HPDE6-E6E7 (cell line): ENCODE results near the gene SLMAP.

ENCODE experiments used
- DNase-seq: peaks from one replicate; pipeline ENCODE4 v3.0.0; 2011; ENCODE audit warnings: missing footprints; ENCODE audit errors: extremely low spot score

SLMAP gene, protein sequence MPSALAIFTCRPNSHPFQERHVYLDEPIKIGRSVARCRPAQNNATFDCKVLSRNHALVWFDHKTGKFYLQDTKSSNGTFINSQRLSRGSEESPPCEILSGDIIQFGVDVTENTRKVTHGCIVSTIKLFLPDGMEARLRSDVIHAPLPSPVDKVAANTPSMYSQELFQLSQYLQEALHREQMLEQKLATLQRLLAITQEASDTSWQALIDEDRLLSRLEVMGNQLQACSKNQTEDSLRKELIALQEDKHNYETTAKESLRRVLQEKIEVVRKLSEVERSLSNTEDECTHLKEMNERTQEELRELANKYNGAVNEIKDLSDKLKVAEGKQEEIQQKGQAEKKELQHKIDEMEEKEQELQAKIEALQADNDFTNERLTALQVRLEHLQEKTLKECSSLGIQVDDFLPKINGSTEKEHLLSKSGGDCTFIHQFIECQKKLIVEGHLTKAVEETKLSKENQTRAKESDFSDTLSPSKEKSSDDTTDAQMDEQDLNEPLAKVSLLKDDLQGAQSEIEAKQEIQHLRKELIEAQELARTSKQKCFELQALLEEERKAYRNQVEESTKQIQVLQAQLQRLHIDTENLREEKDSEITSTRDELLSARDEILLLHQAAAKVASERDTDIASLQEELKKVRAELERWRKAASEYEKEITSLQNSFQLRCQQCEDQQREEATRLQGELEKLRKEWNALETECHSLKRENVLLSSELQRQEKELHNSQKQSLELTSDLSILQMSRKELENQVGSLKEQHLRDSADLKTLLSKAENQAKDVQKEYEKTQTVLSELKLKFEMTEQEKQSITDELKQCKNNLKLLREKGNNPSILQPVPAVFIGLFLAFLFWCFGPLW

GRCh38 chr3:57755741-57756527, at the start of gene SLMAP:
Gene SLMAP, plus strand, starts transcription at chr3:57756309. Its CDS starts 1,343 bp downstream, at chr3:57757652.
- DNase-seq, result peak; percentile 56

DNA sequence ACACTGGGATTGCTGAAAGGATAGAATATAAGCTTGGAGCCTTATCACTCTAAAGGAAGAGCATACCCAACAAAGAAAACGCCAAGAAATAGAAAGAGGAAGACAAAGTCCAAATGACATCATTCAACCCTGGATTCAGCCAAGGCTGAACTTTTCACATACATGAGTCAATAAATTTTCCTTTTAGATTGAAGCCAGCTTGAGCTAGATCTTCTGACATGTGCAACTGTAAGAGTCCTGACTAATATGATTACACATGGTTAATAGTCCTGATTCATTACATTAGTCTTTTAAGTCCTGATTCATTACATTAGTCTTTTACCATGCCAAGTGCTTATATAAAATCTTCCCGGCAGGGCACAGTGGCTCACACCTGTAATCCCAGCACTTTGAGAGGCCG, 49.6 kb upstream of the SLMAP start:
- peak; percentile 41 for DNase-seq

DNA sequence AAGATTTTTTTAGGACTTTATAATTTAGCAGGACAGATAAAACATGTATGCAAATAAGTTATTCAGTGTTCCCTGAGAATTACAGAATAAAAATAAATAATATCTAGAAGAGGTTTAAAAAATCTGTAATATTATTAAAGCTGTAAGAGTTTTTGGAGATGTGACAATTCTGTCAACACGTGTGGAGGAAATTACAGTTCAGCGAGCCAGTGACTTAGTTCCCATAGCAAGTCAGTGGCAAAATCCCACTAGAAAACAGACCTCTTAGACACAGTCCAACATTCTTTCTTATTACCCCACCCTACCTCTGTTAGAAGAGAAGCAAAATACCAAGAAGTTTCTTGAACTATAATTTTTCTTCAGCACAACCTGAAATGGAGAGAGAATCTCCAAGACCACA, 47.1 kb upstream of the SLMAP start:
- DNase-seq, result no peak

DNA sequence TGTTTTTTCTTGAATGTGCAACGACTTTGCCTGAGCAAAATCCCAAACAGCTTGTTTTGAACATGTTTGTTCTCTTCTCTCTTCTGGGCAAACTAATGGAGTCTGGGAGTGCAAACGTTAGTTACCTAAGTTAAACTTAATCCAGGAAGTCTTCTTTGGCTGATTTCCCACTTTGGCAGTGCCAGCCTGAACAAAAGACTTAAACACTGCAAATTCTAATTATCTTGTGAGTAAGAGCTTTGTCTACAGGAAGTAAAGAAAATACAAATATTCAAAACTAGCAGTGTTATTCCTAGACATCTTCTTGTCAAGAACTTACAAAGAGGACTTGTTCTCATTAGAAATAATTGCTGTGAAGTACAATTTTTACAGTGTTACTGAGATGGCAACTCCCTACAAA, 46.5 kb upstream of the SLMAP start:
- DNase-seq, result no peak

GRCh38 chr3:57715686-57716085, 40.4 kb upstream of the SLMAP start:
- DNase-seq, result no peak

GRCh38 chr3:57717205-57717868, 38.8 kb upstream of the SLMAP start:
- DNase-seq, result no peak

DNA sequence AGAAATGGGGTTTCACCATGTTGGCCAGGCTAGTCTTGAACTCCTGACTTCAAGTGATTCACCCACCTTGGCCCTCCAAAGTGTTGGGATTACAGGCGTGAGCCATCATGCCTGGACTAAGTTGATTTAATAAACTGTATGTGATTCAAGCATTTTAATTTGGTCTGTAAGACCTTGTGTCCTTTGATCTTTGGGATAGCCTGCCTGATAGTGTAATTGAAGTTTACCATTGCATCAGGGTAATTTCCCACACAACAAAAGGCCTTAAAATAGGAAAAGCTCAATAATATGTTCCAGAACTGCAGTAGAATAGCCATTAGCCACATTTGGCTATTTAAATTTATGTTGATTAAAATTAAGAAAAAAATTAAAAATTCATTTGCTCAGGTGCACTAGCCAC, 38.0 kb upstream of the SLMAP start:
- DNase-seq, result no peak

DNA sequence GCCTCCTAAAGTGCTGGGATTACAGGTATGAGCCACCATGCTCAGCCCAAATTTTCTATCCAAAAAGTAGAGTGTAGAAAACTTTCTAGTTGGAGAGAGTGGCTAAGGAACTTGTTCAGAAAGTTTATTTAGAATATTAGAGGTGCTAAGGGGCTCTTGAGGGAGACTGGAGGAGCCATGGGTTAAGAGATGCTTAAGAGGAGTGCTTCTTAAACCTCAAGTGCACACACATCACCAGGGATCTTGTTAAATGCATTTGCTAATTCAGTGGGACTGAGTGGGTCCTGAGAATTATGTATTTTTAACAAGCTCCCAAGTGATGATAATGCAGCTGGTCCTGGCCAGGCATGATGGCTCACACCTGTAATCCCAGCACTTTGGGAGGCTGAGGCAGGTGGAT, 29.7 kb upstream of the SLMAP start:
- no peak for DNase-seq

DNA sequence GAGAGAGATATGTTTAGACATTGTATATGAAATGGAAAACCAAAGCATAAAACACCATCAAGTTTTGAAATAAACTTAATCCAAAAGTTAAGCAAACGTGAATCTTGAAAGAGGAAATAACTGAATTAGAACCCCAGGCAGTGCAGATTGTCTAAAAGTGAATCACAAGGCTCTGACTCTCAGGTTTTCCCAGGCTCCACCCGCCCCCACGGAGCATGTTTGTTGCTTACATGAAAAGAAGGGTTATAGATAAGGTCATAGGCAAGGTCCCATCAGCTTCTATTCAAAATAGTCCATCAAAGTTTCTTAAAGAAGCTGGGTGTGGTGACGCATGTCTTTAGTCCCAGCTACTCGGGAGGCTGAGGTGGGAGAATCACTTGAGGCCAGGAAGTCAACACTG, 29.0 kb upstream of the SLMAP start:
- DNase-seq, result no peak

GRCh38 chr3:57729334-57730045, 26.6 kb upstream of the SLMAP start:
- no peak for DNase-seq

- no peak for DNase-seq
Measured at GRCh38 chr3:57730682-57731081, 25.4 kb upstream of the SLMAP start.

DNA sequence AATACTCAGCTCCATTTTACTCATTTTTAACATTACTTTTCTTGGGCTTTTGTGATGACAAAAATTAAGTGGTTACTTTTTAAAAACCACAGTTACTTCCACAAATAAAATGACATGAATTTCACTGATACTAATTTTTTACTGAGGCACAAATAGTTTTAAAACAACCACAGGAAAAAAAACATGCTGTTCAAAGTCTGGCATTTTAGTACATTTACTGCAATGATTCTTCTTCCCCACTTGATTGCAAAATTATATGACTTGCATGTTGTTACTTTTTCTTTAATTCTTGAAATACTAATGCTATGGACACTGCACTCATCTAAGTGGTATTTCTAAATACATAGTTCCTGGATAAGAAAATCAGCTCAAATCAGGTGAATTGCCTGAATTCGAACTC, 24.8 kb upstream of the SLMAP start:
- DNase-seq, result no peak

DNA sequence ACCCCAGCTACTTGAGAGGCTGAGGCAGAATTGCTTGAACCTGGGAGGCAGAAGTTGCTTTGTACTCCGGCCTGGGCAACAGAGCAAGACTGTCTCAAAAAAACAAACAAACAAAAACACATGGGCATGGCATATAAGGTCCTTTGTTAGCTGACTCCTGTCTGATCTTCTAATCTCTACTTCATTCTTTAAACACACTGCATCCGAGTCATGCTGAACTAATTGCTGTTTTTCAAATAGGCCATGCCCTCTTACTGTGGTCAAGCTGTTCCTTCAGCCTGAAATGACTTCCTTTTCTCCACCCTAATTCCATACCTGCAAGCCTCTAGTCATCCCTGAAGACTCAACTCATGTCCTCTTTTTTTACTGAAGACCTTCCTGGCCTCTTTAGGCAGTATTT, 22.3 kb upstream of the SLMAP start:
- no peak for DNase-seq

GRCh38 chr3:57735405-57735804, 20.7 kb upstream of the SLMAP start:
- DNase-seq, result no peak

DNA sequence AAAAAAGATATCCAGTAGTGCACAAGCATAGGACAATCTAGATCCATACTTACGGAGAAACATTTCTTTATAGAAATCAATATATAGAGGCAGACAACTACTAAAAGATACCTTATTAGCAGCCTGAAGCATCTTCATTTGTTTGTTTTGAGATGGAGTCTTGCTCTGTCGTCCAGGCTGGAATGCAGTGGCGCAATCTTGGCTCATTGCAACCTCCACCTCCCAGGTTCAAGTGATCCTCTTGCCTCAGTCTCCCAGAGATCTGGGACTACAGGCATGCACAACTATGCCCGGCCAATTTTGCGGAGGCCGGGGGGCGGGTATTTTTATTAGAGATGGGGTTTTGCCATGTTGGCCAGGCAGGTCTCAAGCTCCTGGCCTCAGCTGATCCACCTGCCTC, 18.3 kb upstream of the SLMAP start:
- DNase-seq, result no peak

DNA sequence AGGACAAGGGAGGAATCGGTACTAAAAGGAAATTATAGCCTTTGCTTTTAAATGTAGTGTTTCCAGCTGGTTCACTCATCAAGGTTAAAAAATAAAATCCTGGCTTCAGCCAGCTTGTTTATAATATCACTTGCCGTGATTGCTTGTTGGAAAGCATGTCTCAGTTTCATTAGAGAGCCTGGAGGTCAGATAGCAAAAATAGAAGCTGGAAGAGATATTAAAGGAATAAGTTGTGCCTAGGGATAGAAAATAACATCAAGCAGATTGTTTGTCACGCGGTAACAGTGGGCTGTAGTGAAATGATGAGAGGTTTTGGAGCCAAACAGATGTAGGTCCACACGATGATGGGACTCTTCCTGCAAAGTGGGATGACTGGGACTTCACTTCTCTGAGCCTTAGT, 17.7 kb upstream of the SLMAP start:
- no peak for DNase-seq

DNA sequence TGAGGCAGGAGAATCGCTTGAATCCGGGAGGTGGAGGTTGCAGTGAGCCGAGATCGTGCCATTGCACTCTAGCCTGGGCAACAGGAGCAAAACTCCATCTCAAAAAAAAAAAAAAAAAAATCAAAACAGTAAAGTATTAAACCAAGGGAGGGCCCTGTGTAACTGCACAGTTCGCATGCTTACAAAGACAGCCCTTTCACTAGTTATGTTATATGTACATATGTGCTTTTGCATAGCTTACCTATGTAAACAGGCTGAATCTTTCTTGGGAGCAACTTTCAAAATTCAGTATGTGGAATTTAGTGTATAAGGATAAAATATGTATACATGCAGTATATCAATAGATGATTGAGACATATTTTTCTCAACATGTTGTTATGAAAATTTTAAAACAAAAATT, 16.1 kb upstream of the SLMAP start:
- no peak for DNase-seq

GRCh38 chr3:57743496-57743895, 12.6 kb upstream of the SLMAP start:
- no peak for DNase-seq

DNA sequence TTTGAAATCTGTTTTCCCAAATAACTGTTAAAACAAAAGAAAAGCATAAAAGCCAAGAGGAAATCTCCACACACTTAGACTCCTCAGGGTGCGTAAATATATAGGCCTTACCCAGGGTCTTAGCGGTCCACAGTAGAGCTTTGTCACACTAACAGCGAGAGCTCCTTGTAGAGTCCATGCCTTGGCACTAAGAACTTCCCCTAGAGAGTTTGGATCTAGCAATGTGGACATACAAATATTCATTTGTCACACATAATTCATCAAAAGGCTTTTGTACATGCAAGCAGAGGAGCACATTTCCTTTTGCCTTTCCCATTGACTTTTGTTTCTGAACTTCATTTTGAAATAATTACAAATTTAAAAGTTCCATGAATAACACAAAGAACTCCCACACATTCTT, 11.0 kb upstream of the SLMAP start:
- DNase-seq, result no peak

DNA sequence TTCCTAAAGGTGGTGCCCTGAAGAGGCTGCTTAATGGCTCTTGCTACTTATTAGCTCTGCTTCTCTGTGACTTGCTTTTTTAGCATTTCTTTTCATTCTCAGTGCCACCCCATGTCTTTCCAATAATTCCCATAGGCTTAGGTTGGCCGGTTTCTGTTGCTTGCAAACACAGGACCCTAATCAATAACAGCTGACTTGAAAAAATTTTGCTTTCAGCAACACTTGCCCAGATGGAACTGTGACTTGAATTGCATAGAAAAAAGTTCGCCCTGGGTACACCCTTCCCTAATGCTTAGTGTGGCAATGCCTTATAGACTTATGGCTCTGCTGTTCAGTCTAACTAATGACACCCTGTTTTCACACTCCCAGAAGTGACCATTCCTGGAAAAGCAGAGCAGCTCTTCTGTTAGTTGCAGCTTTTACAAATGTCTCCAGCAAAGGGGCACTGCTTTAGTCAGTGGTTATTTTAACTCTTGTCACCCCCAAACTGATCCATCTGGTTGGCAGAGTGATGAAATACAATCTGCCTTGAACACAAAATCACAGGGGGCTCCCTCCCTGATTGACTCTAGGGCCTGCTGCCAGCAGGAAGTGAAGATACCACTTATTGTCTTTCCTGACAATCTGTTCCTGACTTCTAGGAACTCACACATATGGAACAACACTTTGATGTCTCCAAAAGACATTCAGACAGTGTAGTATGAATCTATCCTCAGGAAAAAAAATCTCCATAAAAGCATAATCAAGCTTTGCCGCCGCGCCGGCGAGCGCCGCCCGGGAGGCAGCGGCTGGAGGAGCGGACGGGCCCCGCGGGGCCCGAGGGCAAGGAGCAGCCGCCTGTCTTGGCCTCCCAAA, 9.7 kb upstream of the SLMAP start:
- DNase-seq, result no peak
